GM12878 (cell line): Measurements from ENCODE around the gene CLDN7. TPM values are rescaled to one million over a fixed set of nuclear protein-coding genes. Genes with fewer than 3 reads are reported as not detected.

ENCODE experiments used
- ATAC-seq: fragments of 200-7000 bp; cut with Tn5 transposase; 3 replicates; pipeline ENCODE4 v1.9.1; 2020; ENCODE audit warnings: mild to moderate bottlenecking, moderate library complexity
- BruUV-seq: library from RNA; stranded (reverse); fragments of 400-500 nt; replicated peaks from 2 replicates; lab custom pipeline; 2021; lab: Mats Ljungman, UMichigan
- CTCF ChIA-PET: fragments of 300-600 bp; sonication (Branson Sonifier 250); formaldehyde crosslinking; extraction: SDS; loops from one replicate; lab custom pipeline; 2021; ENCODE audit warnings: inconsistent platforms; lab: Yijun Ruan, JAX
- POLR2A ChIA-PET: fragments of 350-600 bp; formaldehyde crosslinking; extraction: SDS; loops from one replicate; lab custom pipeline; 2021; ENCODE audit warnings: inconsistent platforms; lab: Charles Lee
- RAD21 ChIA-PET: fragments of 300-600 bp; sonication (Branson Sonifier 250); formaldehyde crosslinking; loops from one replicate; lab custom pipeline; 2023; ENCODE audit warnings: antibody characterized with exemption; ENCODE audit not compliant: unreplicated experiment; lab: Charles Lee
- SMC1A ChIA-PET: fragments of 300-600 bp; sonication (Branson Sonifier 250); formaldehyde crosslinking; loops from one replicate; lab custom pipeline; 2023; ENCODE audit not compliant: unreplicated experiment, uncharacterized antibody; lab: Charles Lee
- DNase-seq: peaks from one replicate; pipeline ENCODE4 v3.0.0-alpha.2; 2011; ENCODE audit warnings: low read depth, low spot score
- FAIRE-seq: peaks from 3 replicates; lab custom pipeline; 2011; peaks lifted over from hg19 to GRCh38; lab: Jason Lieb, UNC
- H2AFZ ChIP-seq: 2 replicates; pipeline ENCODE4 v1.6.0; 2011; ENCODE audit warnings: low read depth, low read length, control low read depth; ENCODE audit not compliant: control insufficient read depth
- H3K27ac ChIP-seq: 2 replicates; pipeline ENCODE4 v1.5.1; 2011; ENCODE audit warnings: control low read depth; ENCODE audit not compliant: control insufficient read depth, insufficient read depth
- H3K27me3 ChIP-seq, 2 experiments: replicated peaks in 1 of 2; 2 replicates each; pipeline versions ENCODE4 v1.6.0 to v1.6.1; 2011; ENCODE audit warnings: low read length in 1 of 2; ENCODE audit not compliant: control insufficient read depth in 2 of 2, insufficient read depth in 2 of 2
- H3K36me3 ChIP-seq, 2 experiments: 2 replicates each; pipeline ENCODE4 v1.5.1; 2011; ENCODE audit warnings: low read length in 1 of 2; ENCODE audit not compliant: control insufficient read depth in 2 of 2, insufficient read depth in 2 of 2
- H3K4me1 ChIP-seq: 2 replicates; pipeline ENCODE4 v1.6.1; 2011; ENCODE audit warnings: mild to moderate bottlenecking, low read length, moderate library complexity, mixed read lengths; ENCODE audit not compliant: control insufficient read depth, insufficient read depth
- H3K4me2 ChIP-seq: 2 replicates; pipeline ENCODE4 v1.6.0; 2011; ENCODE audit warnings: control low read depth; ENCODE audit not compliant: control insufficient read depth, insufficient read depth
- H3K4me3 ChIP-seq: fragments of 200-600 bp; sonication (generic); 2 replicates; pipeline ENCODE4 v1.5.1; 2016
- H3K79me2 ChIP-seq: 2 replicates; pipeline ENCODE4 v1.6.0; 2011; ENCODE audit warnings: low read length; ENCODE audit not compliant: control insufficient read depth, insufficient read depth
- H3K9ac ChIP-seq: 2 replicates; pipeline ENCODE4 v1.8.0; 2011; ENCODE audit warnings: low read length, control low read depth, mixed read lengths; ENCODE audit not compliant: control insufficient read depth, insufficient read depth
- H3K9me3 ChIP-seq: replicated peaks from 3 replicates; pipeline ENCODE4 v1.5.1; 2011; ENCODE audit warnings: mild to moderate bottlenecking, low read length; ENCODE audit not compliant: control insufficient read depth, insufficient read depth
- H4K20me1 ChIP-seq: 2 replicates; pipeline ENCODE4 v1.6.0; 2011; ENCODE audit not compliant: control insufficient read depth, insufficient read depth
- ASH2L ChIP-seq: fragments of 300-600, 200-600 bp; sonication (generic); IDR thresholded peaks from 2 replicates; pipeline ENCODE4 v1.6.1; 2017; ENCODE audit warnings: low read depth, mild to moderate bottlenecking, borderline replicate concordance
- ATF7 ChIP-seq: fragments of 450-650 bp; IDR thresholded peaks from 2 replicates; pipeline ENCODE4 v1.6.1; 2016; ENCODE audit warnings: low read depth, mild to moderate bottlenecking
- NR2C1 ChIP-seq: fragments of 450-650 bp; IDR thresholded peaks from 2 replicates; pipeline ENCODE4 v1.6.1; 2017; ENCODE audit warnings: antibody characterized with exemption, mild to moderate bottlenecking, moderate library complexity
- POLR2AphosphoS2 ChIP-seq: IDR thresholded peaks from 2 replicates; pipeline ENCODE4 v1.6.1; 2011; ENCODE audit warnings: low read depth, mild to moderate bottlenecking, low read length, improper control_type of control experiment, moderate library complexity
- RB1 ChIP-seq: fragments of 450-650 bp; formaldehyde crosslinking; IDR thresholded peaks from 2 replicates; pipeline ENCODE4 v1.6.1; 2017; ENCODE audit warnings: mild to moderate bottlenecking, borderline replicate concordance
- WGBS: methylation state at CpG from one replicate; pipeline ENCODE4 v1.1.6; 2016; ENCODE audit warnings: low lambda C conversion rate; ENCODE audit not compliant: insufficient replicate concordance, insufficient coverage; ENCODE audit errors: missing lambda C conversion rate; 5-methylcytosine and 5-hydroxymethylcytosine counted together
- in situ Hi-C: fragments of 300-500 bp; cut with MboI; formaldehyde crosslinking; loops from 9 replicates; pipeline ENCODE4 v1.14.3; 2018; ENCODE audit warnings: mixed read lengths
- intact Hi-C: fragments of 100-400 bp; cut with micrococcal nuclease; formaldehyde crosslinking; loops from one replicate; pipeline ENCODE4 v1.14.2; 2022; ENCODE audit not compliant: unreplicated experiment
- polyA plus RNA-seq, 11 experiments: library from polyadenylated mRNA; depleted of rRNA in 4 of 11; unstranded in 6 of 11; stranded (reverse) in 5 of 11; fragments of >200 nt; fragmentation: Nextera tagmentation in 4 of 11; fragmentation: Illumina TruSeq in 1 of 11; extraction: Ambion mirVana in 4 of 11; extraction: Trizol in 1 of 11; gene quantifications; 1 replicate in 1 of 11; 2 replicates in 10 of 11; pipeline versions ENCODE4 v1.2.1 to v1.2.3, GENCODE V29; 2011 to 2016; ENCODE audit warnings: inconsistent platforms in 2 of 11, missing spikeins in 2 of 11, low read depth in 1 of 11
- total RNA-seq, 4 experiments: library from RNA; depleted of rRNA in 3 of 4; stranded (reverse); fragments of >200 nt in 3 of 4; fragmentation: Illumina TruSeq in 1 of 4; extraction: Trizol in 1 of 4; gene quantifications; 2 replicates each; pipeline versions ENCODE4 v1.2.1 to v1.2.3, GENCODE V29; 2013 to 2021
- TF ChIP-seq, protein P1 (sequence below): fragments of 450-650 bp; formaldehyde crosslinking; IDR thresholded peaks from 2 replicates; pipeline ENCODE4 v1.5.0; 2022; ENCODE audit warnings: mild to moderate bottlenecking, missing genetic modification characterization
- TF ChIP-seq, protein P2 (sequence below): IDR thresholded peaks from 2 replicates; pipeline ENCODE4 v1.6.1; 2012; ENCODE audit warnings: low read depth, low read length, improper control_type of control experiment
- TF ChIP-seq, protein P3 (sequence below): fragments of 450-650 bp; IDR thresholded peaks from 2 replicates; pipeline ENCODE4 v1.6.1; 2017; ENCODE audit warnings: mild to moderate bottlenecking, low read depth, inconsistent platforms; ENCODE audit not compliant: poor library complexity, severe bottlenecking
- TF ChIP-seq, protein P4 (sequence below): IDR thresholded peaks from 2 replicates; pipeline ENCODE4 v1.6.1; 2011; ENCODE audit warnings: borderline replicate concordance, low read depth, mild to moderate bottlenecking, moderate library complexity, mixed read lengths, low read length; ENCODE audit not compliant: insufficient read depth; ENCODE audit errors: extremely low read length

Gene CLDN7
- total and polyA plus RNA-seq, 10 of the 15 experiments (the other 5 are each of a cell fraction or from before 2014, with no cell fraction given) = 0.19 to 1.3 (median 0.36) TPM; not detected in 5

DNA sequence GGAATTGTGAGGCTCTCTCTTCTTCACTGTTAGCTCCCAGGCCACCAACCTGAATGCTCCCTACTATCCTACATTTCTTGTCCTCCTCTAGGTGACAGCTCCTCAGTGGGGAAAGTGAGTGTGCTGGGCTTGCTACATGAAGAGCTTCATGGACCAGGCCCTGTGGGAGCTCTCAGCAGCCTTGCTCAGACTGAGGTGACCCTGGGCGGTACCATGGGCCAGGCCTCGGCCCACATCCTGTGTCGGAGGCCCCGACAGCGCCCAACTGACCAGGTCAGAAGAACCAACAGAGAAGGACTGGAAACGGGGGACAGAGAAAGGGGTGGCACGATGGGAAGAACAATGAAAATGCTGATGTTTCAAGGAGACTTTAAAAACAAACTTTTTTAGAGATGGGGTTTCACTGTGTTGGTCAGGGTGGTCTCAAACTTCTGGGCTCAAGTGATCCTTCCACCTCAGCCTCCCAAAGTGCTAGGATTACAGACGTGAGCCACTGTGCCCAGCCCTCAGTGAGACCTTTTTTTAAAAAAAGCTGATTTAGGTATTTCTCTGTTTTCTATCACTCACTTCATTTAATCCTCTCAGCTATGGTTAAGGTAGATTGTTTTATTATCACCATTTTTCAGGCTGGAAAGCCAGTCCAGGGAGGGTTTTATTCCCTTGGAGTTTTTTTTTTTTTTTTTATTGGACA, 5.4 kb downstream of the CLDN7 start (continued):
- TF ChIP-seq, protein P1, sequence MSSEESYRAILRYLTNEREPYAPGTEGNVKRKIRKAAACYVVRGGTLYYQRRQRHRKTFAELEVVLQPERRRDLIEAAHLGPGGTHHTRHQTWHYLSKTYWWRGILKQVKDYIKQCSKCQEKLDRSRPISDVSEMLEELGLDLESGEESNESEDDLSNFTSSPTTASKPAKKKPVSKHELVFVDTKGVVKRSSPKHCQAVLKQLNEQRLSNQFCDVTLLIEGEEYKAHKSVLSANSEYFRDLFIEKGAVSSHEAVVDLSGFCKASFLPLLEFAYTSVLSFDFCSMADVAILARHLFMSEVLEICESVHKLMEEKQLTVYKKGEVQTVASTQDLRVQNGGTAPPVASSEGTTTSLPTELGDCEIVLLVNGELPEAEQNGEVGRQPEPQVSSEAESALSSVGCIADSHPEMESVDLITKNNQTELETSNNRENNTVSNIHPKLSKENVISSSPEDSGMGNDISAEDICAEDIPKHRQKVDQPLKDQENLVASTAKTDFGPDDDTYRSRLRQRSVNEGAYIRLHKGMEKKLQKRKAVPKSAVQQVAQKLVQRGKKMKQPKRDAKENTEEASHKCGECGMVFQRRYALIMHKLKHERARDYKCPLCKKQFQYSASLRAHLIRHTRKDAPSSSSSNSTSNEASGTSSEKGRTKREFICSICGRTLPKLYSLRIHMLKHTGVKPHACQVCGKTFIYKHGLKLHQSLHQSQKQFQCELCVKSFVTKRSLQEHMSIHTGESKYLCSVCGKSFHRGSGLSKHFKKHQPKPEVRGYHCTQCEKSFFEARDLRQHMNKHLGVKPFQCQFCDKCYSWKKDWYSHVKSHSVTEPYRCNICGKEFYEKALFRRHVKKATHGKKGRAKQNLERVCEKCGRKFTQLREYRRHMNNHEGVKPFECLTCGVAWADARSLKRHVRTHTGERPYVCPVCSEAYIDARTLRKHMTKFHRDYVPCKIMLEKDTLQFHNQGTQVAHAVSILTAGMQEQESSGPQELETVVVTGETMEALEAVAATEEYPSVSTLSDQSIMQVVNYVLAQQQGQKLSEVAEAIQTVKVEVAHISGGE (CRISPR knock-in tag) = no peak

DNA sequence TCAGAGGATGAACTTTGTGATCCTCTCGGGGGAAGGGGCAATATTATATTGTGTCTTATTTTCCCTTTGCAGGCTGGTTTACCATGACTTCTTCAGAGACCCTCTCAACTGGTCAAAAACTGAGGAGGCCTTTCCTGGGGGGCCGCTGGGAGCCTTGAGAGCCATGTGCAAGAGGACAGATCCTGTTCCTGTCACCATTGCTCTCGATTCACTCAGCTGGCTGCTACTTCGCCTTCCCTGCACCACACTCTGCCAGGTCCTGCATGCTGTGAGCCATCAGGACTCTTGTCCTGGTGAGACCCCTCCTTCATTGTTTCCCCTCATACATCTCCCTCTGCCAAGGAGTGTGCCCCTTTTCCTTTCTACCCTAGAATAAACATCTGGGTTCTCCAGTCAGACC, 7.8 kb downstream of the CLDN7 start:
- H3K79me2 ChIP-seq = peaks cover 31% of the 10 kb centered on the region
- no peak overlapping the region for H3K4me3 ChIP-seq
- TF ChIP-seq POLR2AphosphoS2 = no peak
- no peak for TF ChIP-seq RB1
- TF ChIP-seq, protein P2, sequence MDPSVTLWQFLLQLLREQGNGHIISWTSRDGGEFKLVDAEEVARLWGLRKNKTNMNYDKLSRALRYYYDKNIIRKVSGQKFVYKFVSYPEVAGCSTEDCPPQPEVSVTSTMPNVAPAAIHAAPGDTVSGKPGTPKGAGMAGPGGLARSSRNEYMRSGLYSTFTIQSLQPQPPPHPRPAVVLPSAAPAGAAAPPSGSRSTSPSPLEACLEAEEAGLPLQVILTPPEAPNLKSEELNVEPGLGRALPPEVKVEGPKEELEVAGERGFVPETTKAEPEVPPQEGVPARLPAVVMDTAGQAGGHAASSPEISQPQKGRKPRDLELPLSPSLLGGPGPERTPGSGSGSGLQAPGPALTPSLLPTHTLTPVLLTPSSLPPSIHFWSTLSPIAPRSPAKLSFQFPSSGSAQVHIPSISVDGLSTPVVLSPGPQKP = no peak
- no peak for TF ChIP-seq ATF7
- no peak for TF ChIP-seq ASH2L
- TF ChIP-seq, protein P3, sequence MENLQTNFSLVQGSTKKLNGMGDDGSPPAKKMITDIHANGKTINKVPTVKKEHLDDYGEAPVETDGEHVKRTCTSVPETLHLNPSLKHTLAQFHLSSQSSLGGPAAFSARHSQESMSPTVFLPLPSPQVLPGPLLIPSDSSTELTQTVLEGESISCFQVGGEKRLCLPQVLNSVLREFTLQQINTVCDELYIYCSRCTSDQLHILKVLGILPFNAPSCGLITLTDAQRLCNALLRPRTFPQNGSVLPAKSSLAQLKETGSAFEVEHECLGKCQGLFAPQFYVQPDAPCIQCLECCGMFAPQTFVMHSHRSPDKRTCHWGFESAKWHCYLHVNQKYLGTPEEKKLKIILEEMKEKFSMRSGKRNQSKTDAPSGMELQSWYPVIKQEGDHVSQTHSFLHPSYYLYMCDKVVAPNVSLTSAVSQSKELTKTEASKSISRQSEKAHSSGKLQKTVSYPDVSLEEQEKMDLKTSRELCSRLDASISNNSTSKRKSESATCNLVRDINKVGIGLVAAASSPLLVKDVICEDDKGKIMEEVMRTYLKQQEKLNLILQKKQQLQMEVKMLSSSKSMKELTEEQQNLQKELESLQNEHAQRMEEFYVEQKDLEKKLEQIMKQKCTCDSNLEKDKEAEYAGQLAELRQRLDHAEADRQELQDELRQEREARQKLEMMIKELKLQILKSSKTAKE = no peak
- TF ChIP-seq, protein P4, sequence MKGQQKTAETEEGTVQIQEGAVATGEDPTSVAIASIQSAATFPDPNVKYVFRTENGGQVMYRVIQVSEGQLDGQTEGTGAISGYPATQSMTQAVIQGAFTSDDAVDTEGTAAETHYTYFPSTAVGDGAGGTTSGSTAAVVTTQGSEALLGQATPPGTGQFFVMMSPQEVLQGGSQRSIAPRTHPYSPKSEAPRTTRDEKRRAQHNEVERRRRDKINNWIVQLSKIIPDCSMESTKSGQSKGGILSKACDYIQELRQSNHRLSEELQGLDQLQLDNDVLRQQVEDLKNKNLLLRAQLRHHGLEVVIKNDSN = no peak
- TF ChIP-seq NR2C1 = no peak

More for the DNA sequence above, 7.8 kb downstream of the CLDN7 start:
- H4K20me1 ChIP-seq = no peaks in the 10 kb centered on the region
- in situ Hi-C loops (no loop called here), intact Hi-C loops (no loop called here)
- SMC1A ChIA-PET = interaction anchor here (1.5 kb wide), 1 partner anchor 9 kb away, joined by 6 read pairs; no protein-coding TSS in a partner anchor
- H3K27ac ChIP-seq = no peak overlapping the region
- H3K4me2 ChIP-seq = no peak overlapping the region
- no peaks in the 10 kb centered on the region for H3K9me3 ChIP-seq
- no peak overlapping the region for H3K9ac ChIP-seq
- H3K36me3 ChIP-seq = peaks cover 2 to 13% of the 10 kb centered on the region in 2 experiments; a peak in 2 of 4 replicates
- FAIRE-seq (no peak), ATAC-seq (no peak), DNase-seq (no peak)
- H2AFZ ChIP-seq = no peak overlapping the region
- no peaks in the 10 kb centered on the region for H3K27me3 ChIP-seq
- CTCF ChIA-PET = interaction anchor here (1.2 kb wide), 2 partner anchors 13 to 42 kb away, joined by 4 to 7 read pairs; no protein-coding TSS in a partner anchor
- POLR2A ChIA-PET = interaction anchor here (0.6 to 1.4 kb wide), 3 partner anchors 34 to 191 kb away, joined by 3 to 4 read pairs (median 3); no protein-coding TSS in a partner anchor
- WGBS = 96% methylated on average over 4 of the region's 4 CpGs
- no TSS peak for BruUV-seq
- H3K4me1 ChIP-seq = no peaks in the 10 kb centered on the region; the same call in 1 of the 2 replicates
- RAD21 ChIA-PET = no interaction called here
